Smooth muscle cell (in vitro differentiated cells): Measurements from ENCODE around the gene HLA-DOA. TPM values are rescaled to one million over a fixed set of nuclear protein-coding genes. Genes with fewer than 3 reads are reported as not detected.

ENCODE experiments used
- DNase-seq: peaks from one replicate; lab custom pipeline; 2025; ENCODE audit not compliant: unreplicated experiment; lab: John Stamatoyannopoulos, UW
- H2AFZ ChIP-seq: fragments of 200-600 bp; sonication (generic); 2 replicates; pipeline ENCODE4 v1.6.0; 2016; ENCODE audit warnings: antibody characterized with exemption, low read depth, mild to moderate bottlenecking
- H3F3A ChIP-seq: fragments of 200-600 bp; sonication (generic); 2 replicates; pipeline ENCODE4 v1.6.0; 2017; ENCODE audit warnings: antibody characterized with exemption, low read depth
- H3K27ac ChIP-seq: fragments of 200-600 bp; sonication (generic); 2 replicates; pipeline ENCODE4 v1.5.1; 2016; ENCODE audit warnings: low read depth, mild to moderate bottlenecking
- H3K27me3 ChIP-seq: fragments of 200-600 bp; sonication (generic); 2 replicates; pipeline ENCODE4 v1.6.1; 2016; ENCODE audit warnings: low read depth, mild to moderate bottlenecking
- H3K36me3 ChIP-seq: fragments of 200-600 bp; sonication (generic); 2 replicates; pipeline ENCODE4 v1.5.1; 2016; ENCODE audit warnings: low read depth
- H3K4me1 ChIP-seq: fragments of 200-600 bp; sonication (generic); 2 replicates; pipeline ENCODE4 v1.5.1; 2016; ENCODE audit warnings: low read depth
- H3K4me2 ChIP-seq: fragments of 200-600 bp; sonication (generic); 2 replicates; pipeline ENCODE4 v1.6.0; 2016; ENCODE audit warnings: mild to moderate bottlenecking
- H3K4me3 ChIP-seq: fragments of 200-600 bp; sonication (generic); 2 replicates; pipeline ENCODE4 v1.5.1; 2016; ENCODE audit warnings: mild to moderate bottlenecking
- H3K79me2 ChIP-seq: fragments of 200-600 bp; sonication (generic); 2 replicates; pipeline ENCODE4 v1.6.0; 2016; ENCODE audit warnings: low read depth, mild to moderate bottlenecking
- H3K9ac ChIP-seq: fragments of 200-600 bp; sonication (generic); 2 replicates; pipeline ENCODE4 v1.6.0; 2016; ENCODE audit warnings: low read depth
- H3K9me3 ChIP-seq: fragments of 200-600 bp; sonication (generic); replicated peaks from 2 replicates; pipeline ENCODE4 v1.5.1; 2016; ENCODE audit warnings: low read depth
- H4K20me1 ChIP-seq: fragments of 200-600 bp; sonication (generic); 2 replicates; pipeline ENCODE4 v1.6.0; 2016; ENCODE audit warnings: low read depth
- WGBS: methylation state at CpG from one replicate; pipeline ENCODE4 v1.1.7; 2016; ENCODE audit warnings: low lambda C conversion rate; 5-methylcytosine and 5-hydroxymethylcytosine counted together
- polyA plus RNA-seq: library from polyadenylated mRNA; unstranded; fragments of >200 nt; fragmentation: Nextera tagmentation; extraction: Ambion mirVana; gene quantifications from 2 replicates; pipeline ENCODE4 v1.2.1, GENCODE V29; 2016
- total RNA-seq: library from RNA; depleted of rRNA; stranded (reverse); fragments of >200 nt; gene quantifications from 2 replicates; pipeline ENCODE4 v1.2.3, GENCODE V29; 2014
- TF ChIP-seq, protein P1 (sequence below): fragments of 200-600 bp; sonication (generic); IDR thresholded peaks from 2 replicates; pipeline ENCODE4 v1.5.1; 2017; ENCODE audit warnings: borderline replicate concordance, mild to moderate bottlenecking, antibody characterized with exemption; ENCODE audit not compliant: insufficient read depth, poor library complexity, severe bottlenecking

Gene HLA-DOA
- total and polyA plus RNA-seq, 2 experiments from 2014 or later: 0.09 TPM; not detected in 1

DNA sequence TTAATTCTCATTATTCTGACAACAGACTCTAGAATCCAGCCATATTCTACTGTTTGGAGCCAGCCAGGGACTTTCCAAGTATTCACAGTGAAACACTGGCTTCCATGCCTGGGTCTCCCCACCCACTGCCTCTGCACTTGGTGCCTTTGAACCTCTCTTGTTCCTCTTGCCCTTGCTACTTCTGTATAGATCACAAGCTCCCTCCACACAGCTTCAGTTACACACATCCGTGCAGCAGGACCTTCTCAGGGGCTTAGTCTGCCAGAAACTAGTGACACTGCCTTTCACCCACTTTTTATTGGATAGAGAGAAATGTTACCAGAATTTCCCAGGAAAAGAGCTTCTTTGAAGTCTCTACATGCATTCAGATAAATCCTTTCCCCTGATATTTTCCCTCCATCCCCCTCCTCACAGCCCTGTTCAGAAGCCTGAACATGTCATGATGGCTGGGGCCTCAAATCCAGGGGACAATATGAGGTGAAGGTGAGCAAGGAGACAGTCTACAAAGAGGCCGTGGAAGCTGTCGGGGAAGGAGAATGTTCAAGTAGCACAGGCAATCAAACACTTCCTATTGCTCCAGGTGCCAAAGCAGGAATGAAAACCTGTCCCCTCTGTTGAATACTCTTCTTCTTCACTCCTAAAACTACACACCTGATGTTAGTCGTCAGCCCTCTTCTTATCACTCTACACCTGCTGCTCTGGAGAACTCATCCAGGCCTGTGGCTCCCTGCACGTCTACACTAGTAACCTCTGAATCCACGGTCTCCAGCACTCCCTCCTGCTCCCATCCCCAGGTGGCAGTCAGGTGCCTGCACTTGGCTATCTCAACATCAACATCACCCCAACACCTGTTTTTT is 20.2 kb upstream of the HLA-DOA start:
- no peak overlapping the region for H3K4me3 ChIP-seq
- DNase-seq: no peak
- no peaks in the 10 kb centered on the region for H3K9me3 ChIP-seq
- no peak overlapping the region for H3K9ac ChIP-seq
- H3K36me3 ChIP-seq: no peaks in the 10 kb centered on the region
- no peak overlapping the region for H3K4me2 ChIP-seq
- no peaks in the 10 kb centered on the region for H3K4me1 ChIP-seq
- no peak overlapping the region for H2AFZ ChIP-seq
- H3F3A ChIP-seq: no peaks in the 10 kb centered on the region
- no peaks in the 10 kb centered on the region for H4K20me1 ChIP-seq
- H3K27me3 ChIP-seq: peaks cover 50% of the 10 kb centered on the region
- no peaks in the 10 kb centered on the region for H3K79me2 ChIP-seq
- no peak overlapping the region for H3K27ac ChIP-seq
- TF ChIP-seq, protein P1, sequence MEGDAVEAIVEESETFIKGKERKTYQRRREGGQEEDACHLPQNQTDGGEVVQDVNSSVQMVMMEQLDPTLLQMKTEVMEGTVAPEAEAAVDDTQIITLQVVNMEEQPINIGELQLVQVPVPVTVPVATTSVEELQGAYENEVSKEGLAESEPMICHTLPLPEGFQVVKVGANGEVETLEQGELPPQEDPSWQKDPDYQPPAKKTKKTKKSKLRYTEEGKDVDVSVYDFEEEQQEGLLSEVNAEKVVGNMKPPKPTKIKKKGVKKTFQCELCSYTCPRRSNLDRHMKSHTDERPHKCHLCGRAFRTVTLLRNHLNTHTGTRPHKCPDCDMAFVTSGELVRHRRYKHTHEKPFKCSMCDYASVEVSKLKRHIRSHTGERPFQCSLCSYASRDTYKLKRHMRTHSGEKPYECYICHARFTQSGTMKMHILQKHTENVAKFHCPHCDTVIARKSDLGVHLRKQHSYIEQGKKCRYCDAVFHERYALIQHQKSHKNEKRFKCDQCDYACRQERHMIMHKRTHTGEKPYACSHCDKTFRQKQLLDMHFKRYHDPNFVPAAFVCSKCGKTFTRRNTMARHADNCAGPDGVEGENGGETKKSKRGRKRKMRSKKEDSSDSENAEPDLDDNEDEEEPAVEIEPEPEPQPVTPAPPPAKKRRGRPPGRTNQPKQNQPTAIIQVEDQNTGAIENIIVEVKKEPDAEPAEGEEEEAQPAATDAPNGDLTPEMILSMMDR: no peak
- 65% methylated on average over 6 of the region's 6 CpGs for WGBS

DNA sequence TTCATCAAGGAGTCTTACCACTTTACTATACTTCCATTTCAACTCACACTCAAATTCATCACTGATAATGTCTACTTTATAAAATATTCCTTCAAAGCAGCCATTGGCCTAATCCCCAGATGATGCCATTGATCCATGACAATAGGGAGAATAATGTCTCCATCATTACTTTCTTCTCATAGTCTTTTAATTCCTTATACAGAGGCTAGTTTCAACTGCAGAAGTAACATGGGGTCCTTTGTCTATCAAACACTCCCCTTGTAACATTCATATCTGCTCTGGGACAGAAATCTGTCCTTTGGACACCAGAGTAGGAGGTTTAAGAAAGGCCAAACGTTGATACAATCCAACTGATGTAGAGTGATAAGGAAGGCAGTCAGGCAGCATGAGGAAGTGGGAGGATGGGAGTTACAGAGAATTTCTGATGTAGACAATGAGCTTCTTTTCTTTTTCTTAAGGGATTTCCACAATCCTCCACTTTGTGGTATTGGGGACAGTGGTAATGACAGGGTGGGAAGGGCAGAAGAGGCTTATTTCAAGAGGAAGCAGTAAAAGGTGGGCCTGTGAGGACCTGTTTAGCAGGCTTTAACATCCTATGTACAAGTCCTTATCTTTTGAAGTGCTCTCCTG is 18.9 kb upstream of the HLA-DOA start:
- no peaks in the 10 kb centered on the region for H3K4me1 ChIP-seq
- H3K79me2 ChIP-seq: no peaks in the 10 kb centered on the region
- DNase-seq: no peak
- no peak overlapping the region for H3K27ac ChIP-seq
- TF ChIP-seq, protein P1: no peak
- WGBS: 32% methylated on average over 1 of the region's 1 CpG
- H2AFZ ChIP-seq: no peak overlapping the region
- no peaks in the 10 kb centered on the region for H3K36me3 ChIP-seq
- H3K4me3 ChIP-seq: no peak overlapping the region
- no peaks in the 10 kb centered on the region for H3K9me3 ChIP-seq
- no peak overlapping the region for H3K9ac ChIP-seq
- no peaks in the 10 kb centered on the region for H3F3A ChIP-seq
- H4K20me1 ChIP-seq: no peaks in the 10 kb centered on the region
- H3K4me2 ChIP-seq: no peak overlapping the region
- H3K27me3 ChIP-seq: peaks cover 46% of the 10 kb centered on the region

DNA sequence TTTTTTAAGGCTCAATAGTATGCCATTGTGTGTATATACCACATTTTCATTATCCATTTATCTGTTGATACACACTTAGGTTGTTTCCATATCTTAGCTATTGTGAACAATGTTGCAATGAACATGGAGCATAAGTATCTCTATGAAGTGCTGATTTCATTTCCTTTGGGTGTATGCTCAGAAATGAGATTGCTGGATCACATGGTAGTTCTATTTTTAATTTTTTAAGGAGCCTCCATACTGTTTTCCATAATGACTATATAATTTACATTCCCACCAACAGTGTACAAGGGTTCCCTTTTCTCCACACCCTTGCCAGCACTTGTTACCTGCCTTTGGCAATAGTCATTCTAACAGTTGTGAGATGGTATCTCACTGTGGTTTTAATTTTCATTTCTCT is 15.1 kb upstream of the HLA-DOA start:
- H3K79me2 ChIP-seq: no peaks in the 10 kb centered on the region
- peaks cover 17% of the 10 kb centered on the region for H3K27me3 ChIP-seq
- no peaks in the 10 kb centered on the region for H3K36me3 ChIP-seq
- H3K9ac ChIP-seq: no peak overlapping the region
- H2AFZ ChIP-seq: no peak overlapping the region
- H4K20me1 ChIP-seq: no peaks in the 10 kb centered on the region
- H3K9me3 ChIP-seq: no peaks in the 10 kb centered on the region
- H3K27ac ChIP-seq: no peak overlapping the region
- H3F3A ChIP-seq: no peaks in the 10 kb centered on the region
- TF ChIP-seq, protein P1: no peak
- no peaks in the 10 kb centered on the region for H3K4me1 ChIP-seq
- H3K4me3 ChIP-seq: no peak overlapping the region
- no peak for DNase-seq
- no peak overlapping the region for H3K4me2 ChIP-seq
